Measurements from ENCODE around the gene SMOC2.

Gene SMOC2

GRCh38 chr6:168432196-168432595 is 8.8 kb upstream of the SMOC2 start:
- Histone ChIP-seq H3K4me3 (no peak overlapping the region), H3K27ac (no peak overlapping the region), H3K9ac (ENCODE audit: insufficient read length) (no peak overlapping the region), H3K9me3 (ENCODE audit: low read depth, low read length) (no peaks in the 10 kb centered on the region), H3K36me3 (ENCODE audit: insufficient read depth, low read length) (no peaks in the 10 kb centered on the region)
- TF ChIP-seq FOXP2 (optimal IDR thresholded peaks at IDR 0.05; ENCODE audit: control extremely low read depth, extremely low read length, insufficient read depth): no peak
- no peak for TF ChIP-seq POLR2AphosphoS5 (IDR thresholded peaks at IDR 0.05; ENCODE audit: borderline replicate concordance, low read depth, low read length)
- no peak for TF ChIP-seq EZH2 (IDR thresholded peaks at IDR 0.05)
- DNase-seq (ENCODE audit: low read depth, low spot score): no peak

GRCh38 chr6:168433898-168434297 is 7.1 kb upstream of the SMOC2 start:
- no peak for DNase-seq (ENCODE audit: low read depth, low spot score)
- TF ChIP-seq FOXP2 (optimal IDR thresholded peaks at IDR 0.05; ENCODE audit: control extremely low read depth, extremely low read length, insufficient read depth): no peak
- TF ChIP-seq EZH2 (IDR thresholded peaks at IDR 0.05): no peak
- TF ChIP-seq POLR2AphosphoS5 (IDR thresholded peaks at IDR 0.05; ENCODE audit: borderline replicate concordance, low read depth, low read length): no peak
- H3K36me3 ChIP-seq (ENCODE audit: insufficient read depth, low read length): no peaks in the 10 kb centered on the region
- H3K9me3 ChIP-seq (ENCODE audit: low read depth, low read length): no peaks in the 10 kb centered on the region
- H3K9ac ChIP-seq (ENCODE audit: insufficient read length): no peak overlapping the region
- H3K4me3 ChIP-seq: no peak overlapping the region
- H3K27ac ChIP-seq: no peak overlapping the region

GRCh38 chr6:168434505-168434904 is 6.5 kb upstream of the SMOC2 start:
- no peak for TF ChIP-seq EZH2 (IDR thresholded peaks at IDR 0.05)
- no peak for TF ChIP-seq FOXP2 (optimal IDR thresholded peaks at IDR 0.05; ENCODE audit: control extremely low read depth, extremely low read length, insufficient read depth)
- no peak for TF ChIP-seq POLR2AphosphoS5 (IDR thresholded peaks at IDR 0.05; ENCODE audit: borderline replicate concordance, low read depth, low read length)
- H3K36me3 ChIP-seq (ENCODE audit: insufficient read depth, low read length): no peaks in the 10 kb centered on the region
- H3K9ac ChIP-seq (ENCODE audit: insufficient read length): no peak overlapping the region
- no peak overlapping the region for H3K27ac ChIP-seq
- H3K4me3 ChIP-seq: no peak overlapping the region
- DNase-seq (ENCODE audit: low read depth, low spot score): no peak
- H3K9me3 ChIP-seq (ENCODE audit: low read depth, low read length): no peaks in the 10 kb centered on the region

GRCh38 chr6:168437751-168438150 is 3.2 kb upstream of the SMOC2 start:
- Histone ChIP-seq H3K27ac (no peak overlapping the region), H3K4me3 (no peak overlapping the region), H3K36me3 (ENCODE audit: insufficient read depth, low read length) (no peaks in the 10 kb centered on the region), H3K9ac (ENCODE audit: insufficient read length) (no peak overlapping the region), H3K9me3 (ENCODE audit: low read depth, low read length) (no peaks in the 10 kb centered on the region)
- TF ChIP-seq EZH2 (IDR thresholded peaks at IDR 0.05) (no peak), POLR2AphosphoS5 (IDR thresholded peaks at IDR 0.05; ENCODE audit: borderline replicate concordance, low read depth, low read length) (no peak), FOXP2 (optimal IDR thresholded peaks at IDR 0.05; ENCODE audit: control extremely low read depth, extremely low read length, insufficient read depth) (no peak)
- DNase-seq (ENCODE audit: low read depth, low spot score): no peak

- no peak for DNase-seq (ENCODE audit: low read depth, low spot score)
- H3K9me3 ChIP-seq (ENCODE audit: low read depth, low read length): no peaks in the 10 kb centered on the region
- no peak overlapping the region for H3K9ac ChIP-seq (ENCODE audit: insufficient read length)
- H3K36me3 ChIP-seq (ENCODE audit: insufficient read depth, low read length): no peaks in the 10 kb centered on the region
- no peak overlapping the region for H3K4me3 ChIP-seq
- no peak overlapping the region for H3K27ac ChIP-seq
- TF ChIP-seq FOXP2 (optimal IDR thresholded peaks at IDR 0.05; ENCODE audit: control extremely low read depth, extremely low read length, insufficient read depth) (no peak), EZH2 (IDR thresholded peaks at IDR 0.05) (no peak), POLR2AphosphoS5 (IDR thresholded peaks at IDR 0.05; ENCODE audit: borderline replicate concordance, low read depth, low read length) (no peak)
Observed at GRCh38 chr6:168438783-168439520, 2.0 kb upstream of the SMOC2 start.

- TF ChIP-seq FOXP2 (optimal IDR thresholded peaks at IDR 0.05; ENCODE audit: control extremely low read depth, extremely low read length, insufficient read depth) (no peak), POLR2AphosphoS5 (IDR thresholded peaks at IDR 0.05; ENCODE audit: borderline replicate concordance, low read depth, low read length) (no peak), EZH2 (IDR thresholded peaks at IDR 0.05) (no peak)
- no peaks in the 10 kb centered on the region for H3K9me3 ChIP-seq (ENCODE audit: low read depth, low read length)
- H3K4me3 ChIP-seq: no peak overlapping the region
- no peak overlapping the region for H3K9ac ChIP-seq (ENCODE audit: insufficient read length)
- H3K27ac ChIP-seq: no peak overlapping the region
- DNase-seq (ENCODE audit: low read depth, low spot score): no peak
- H3K36me3 ChIP-seq (ENCODE audit: insufficient read depth, low read length): no peaks in the 10 kb centered on the region
Observed at GRCh38 chr6:168439794-168440450, 1.1 kb upstream of the SMOC2 start.

- no peaks in the 10 kb centered on the region for H3K9me3 ChIP-seq (ENCODE audit: low read depth, low read length)
- no peak for TF ChIP-seq POLR2AphosphoS5 (IDR thresholded peaks at IDR 0.05; ENCODE audit: borderline replicate concordance, low read depth, low read length)
- TF ChIP-seq EZH2 (IDR thresholded peaks at IDR 0.05): no peak
- TF ChIP-seq FOXP2 (optimal IDR thresholded peaks at IDR 0.05; ENCODE audit: control extremely low read depth, extremely low read length, insufficient read depth): no peak
- peak overlapping the region; percentile 72 for H3K4me3 ChIP-seq
- no peak overlapping the region for H3K9ac ChIP-seq (ENCODE audit: insufficient read length)
- DNase-seq (ENCODE audit: low read depth, low spot score): no peak
- H3K27ac ChIP-seq: no peak overlapping the region
- no peaks in the 10 kb centered on the region for H3K36me3 ChIP-seq (ENCODE audit: insufficient read depth, low read length)
Observed at GRCh38 chr6:168441434-168442391, 729 bp downstream of the SMOC2 start.

GRCh38 chr6:168442646-168443045 is 1.7 kb downstream of the SMOC2 start:
- TF ChIP-seq POLR2AphosphoS5 (IDR thresholded peaks at IDR 0.05; ENCODE audit: borderline replicate concordance, low read depth, low read length): no peak
- no peak for TF ChIP-seq EZH2 (IDR thresholded peaks at IDR 0.05)
- TF ChIP-seq FOXP2 (optimal IDR thresholded peaks at IDR 0.05; ENCODE audit: control extremely low read depth, extremely low read length, insufficient read depth): no peak
- Histone ChIP-seq H3K27ac (no peak overlapping the region), H3K9me3 (ENCODE audit: low read depth, low read length) (no peaks in the 10 kb centered on the region), H3K4me3 (no peak overlapping the region), H3K36me3 (ENCODE audit: insufficient read depth, low read length) (no peaks in the 10 kb centered on the region), H3K9ac (ENCODE audit: insufficient read length) (no peak overlapping the region)
- no peak for DNase-seq (ENCODE audit: low read depth, low spot score)
